ENCODE results near the gene CAMSAP2. TPM values are rescaled to one million over a fixed set of nuclear protein-coding genes. Genes with fewer than 3 reads are reported as not detected.
A peak's percentile ranks its signal among the peaks of the same experiment; 100 is the strongest.

Gene CAMSAP2
- total RNA-seq, 1 experiment from 2014 or later = 40.3 TPM

- peaks cover 22% of the 10 kb centered on the region; the same call in 1 of the 2 replicates for H3K4me1 ChIP-seq (replicated peaks; ENCODE audit: insufficient read depth)
- H3K27me3 ChIP-seq (ENCODE audit: insufficient read depth, low read depth) = no peaks in the 10 kb centered on the region
- H3K79me2 ChIP-seq (ENCODE audit: low read depth) = no peaks in the 10 kb centered on the region
- BruUV-seq (replicated peaks) = no TSS peak
- H3K27ac ChIP-seq = no peak overlapping the region
- H3K36me3 ChIP-seq (ENCODE audit: low read depth) = peaks cover 14% of the 10 kb centered on the region
- H3F3A ChIP-seq (ENCODE audit: insufficient read depth, low read depth) = peaks cover 6% of the 10 kb centered on the region; the same call in 1 of the 2 replicates
- no peak overlapping the region for H3K4me3 ChIP-seq
- no peak overlapping the region for H3K4me2 ChIP-seq
- H3K9me2 ChIP-seq (ENCODE audit: insufficient read depth) = no peaks in the 10 kb centered on the region
- no peaks in the 10 kb centered on the region for H4K20me1 ChIP-seq (ENCODE audit: insufficient read depth)
- ChIA-PET CTCF (interaction anchor here (0.6 kb wide), 1 partner anchor 148 kb away, joined by 3 read pairs; no protein-coding TSS in a partner anchor), POLR2A (ENCODE audit: unreplicated experiment) (interaction anchor here (0.6 to 0.7 kb wide), 4 partner anchors 10 to 220 kb away, joined by 3 to 7 read pairs (median 4); no protein-coding TSS in a partner anchor)
- H2AFZ ChIP-seq = no peak overlapping the region
- H3K9me3 ChIP-seq (ENCODE audit: insufficient read depth, low read depth) = no peaks in the 10 kb centered on the region
- intact Hi-C loops (cut with micrococcal nuclease; ENCODE audit: unreplicated experiment) = no loop called here
- peak in 1 of 2 experiments; percentile 62 for DNase-seq
- TF ChIP-seq EZH2 (IDR thresholded peaks at IDR 0.05; ENCODE audit: low read depth) (no peak), CTCF (conservative IDR thresholded peaks at IDR 0.05) (no peak)
Measured at GRCh38 chr1:200907611-200908097, 169.0 kb downstream of the CAMSAP2 start.

- Histone ChIP-seq H3K27ac (no peak overlapping the region), H3K4me1 (replicated peaks; ENCODE audit: insufficient read depth) (peaks cover 22% of the 10 kb centered on the region; the same call in 1 of the 2 replicates), H4K20me1 (ENCODE audit: insufficient read depth) (no peaks in the 10 kb centered on the region), H3K9me2 (ENCODE audit: insufficient read depth) (no peaks in the 10 kb centered on the region), H3K9me3 (ENCODE audit: insufficient read depth, low read depth) (no peaks in the 10 kb centered on the region), H3K4me3 (no peak overlapping the region), H3F3A (ENCODE audit: insufficient read depth, low read depth) (peaks cover 6% of the 10 kb centered on the region; the same call in 1 of the 2 replicates), H3K4me2 (no peak overlapping the region), H2AFZ (no peak overlapping the region), H3K36me3 (ENCODE audit: low read depth) (peaks cover 11% of the 10 kb centered on the region), H3K79me2 (ENCODE audit: low read depth) (no peaks in the 10 kb centered on the region), H3K27me3 (ENCODE audit: insufficient read depth, low read depth) (no peaks in the 10 kb centered on the region)
- no TSS peak for BruUV-seq (replicated peaks)
- intact Hi-C loops (cut with micrococcal nuclease; ENCODE audit: unreplicated experiment) = no loop called here
- no peak for DNase-seq
- POLR2A ChIA-PET (ENCODE audit: unreplicated experiment) = interaction anchor here (0.6 kb wide), 1 partner anchor 15 kb away, joined by 3 read pairs; no protein-coding TSS in a partner anchor
- TF ChIP-seq CTCF (conservative IDR thresholded peaks at IDR 0.05) (no peak), EZH2 (IDR thresholded peaks at IDR 0.05; ENCODE audit: low read depth) (no peak)
- CTCF ChIA-PET = no interaction called here
Measured at GRCh38 chr1:200908191-200908868, 169.6 kb downstream of the CAMSAP2 start.

GRCh38 chr1:200909071-200909470 lies 170.4 kb downstream of the CAMSAP2 start:
- BruUV-seq (replicated peaks) = no TSS peak
- intact Hi-C loops (cut with micrococcal nuclease; ENCODE audit: unreplicated experiment) = no loop called here
- Histone ChIP-seq H3K4me1 (replicated peaks; ENCODE audit: insufficient read depth) (peaks cover 22% of the 10 kb centered on the region; the same call in 1 of the 2 replicates), H3F3A (ENCODE audit: insufficient read depth, low read depth) (peaks cover 6% of the 10 kb centered on the region; the same call in 1 of the 2 replicates), H3K9me2 (ENCODE audit: insufficient read depth) (no peaks in the 10 kb centered on the region), H3K27ac (no peak overlapping the region), H4K20me1 (ENCODE audit: insufficient read depth) (no peaks in the 10 kb centered on the region), H3K4me2 (no peak overlapping the region), H3K9me3 (ENCODE audit: insufficient read depth, low read depth) (no peaks in the 10 kb centered on the region), H2AFZ (no peak overlapping the region), H3K27me3 (ENCODE audit: insufficient read depth, low read depth) (no peaks in the 10 kb centered on the region), H3K4me3 (no peak overlapping the region), H3K36me3 (ENCODE audit: low read depth) (peaks cover 10% of the 10 kb centered on the region), H3K79me2 (ENCODE audit: low read depth) (no peaks in the 10 kb centered on the region)
- ChIA-PET POLR2A (ENCODE audit: unreplicated experiment) (no interaction called here), CTCF (no interaction called here)
- TF ChIP-seq CTCF (conservative IDR thresholded peaks at IDR 0.05) = no peak
- TF ChIP-seq EZH2 (IDR thresholded peaks at IDR 0.05; ENCODE audit: low read depth) = no peak
- no peak for DNase-seq
